Hematopoietic multipotent progenitor cell (in vitro differentiated cells): ENCODE results near the gene ANKH. TPM values are rescaled to one million over a fixed set of nuclear protein-coding genes. Genes with fewer than 3 reads are reported as not detected.
"Not testable (repeated sequence)": the region's sequence is repeated elsewhere in the genome, so short reads cannot be mapped to it uniquely, and the experiment has no call there.

Source experiments
- DNase-seq, 3 donors: peaks; one replicate each; pipeline ENCODE4 v3.0.0-alpha.2; 2011 to 2015; ENCODE audit warnings: low read depth in 2 of 3, low spot score in 2 of 3
- total RNA-seq: library from RNA; depleted of rRNA; stranded (reverse); fragments of >200 nt; gene quantifications from one replicate; pipeline ENCODE4 v1.2.3, GENCODE V29; 2012

ANKH gene
- total RNA-seq, 1 donor: 14.0 TPM

DNA sequence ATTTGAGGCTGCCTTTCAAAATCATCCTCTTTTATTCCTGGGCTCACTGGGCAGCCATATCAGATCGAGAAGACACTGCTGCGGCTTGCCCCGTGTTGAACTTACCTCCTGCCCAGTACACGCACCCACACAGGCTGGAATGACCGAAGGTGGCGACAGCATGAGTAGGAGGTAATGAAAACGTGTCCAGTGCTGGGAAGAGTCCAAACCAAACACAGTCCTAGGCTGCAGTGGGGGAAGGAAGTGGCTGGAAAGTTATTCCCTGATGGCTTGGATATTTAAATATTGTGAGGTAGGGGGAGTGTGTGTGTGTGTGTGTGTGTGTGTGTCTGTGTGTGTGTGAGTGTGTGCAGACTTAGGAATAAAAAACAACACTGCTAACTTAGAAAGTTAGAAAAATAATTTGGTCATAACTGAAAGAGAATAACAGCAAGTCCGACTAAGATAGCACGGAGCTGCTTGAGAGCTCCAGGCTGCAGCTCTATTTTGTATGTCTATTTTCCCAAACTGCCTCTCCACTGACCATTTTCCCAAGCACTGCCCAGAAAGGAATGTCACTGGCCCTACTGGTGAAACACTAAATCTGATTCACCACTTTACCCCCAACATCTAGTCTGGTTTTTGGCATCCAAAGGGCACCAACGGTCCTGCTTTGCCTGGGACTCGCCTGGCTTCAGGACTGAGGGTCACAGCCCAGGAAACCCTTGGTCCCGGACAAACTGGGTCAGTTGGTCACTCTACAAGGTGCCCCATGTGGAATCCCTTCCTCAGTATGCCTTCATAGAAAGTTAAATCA, 41.2 kb downstream of the ANKH start:
- no peak for DNase-seq

DNA sequence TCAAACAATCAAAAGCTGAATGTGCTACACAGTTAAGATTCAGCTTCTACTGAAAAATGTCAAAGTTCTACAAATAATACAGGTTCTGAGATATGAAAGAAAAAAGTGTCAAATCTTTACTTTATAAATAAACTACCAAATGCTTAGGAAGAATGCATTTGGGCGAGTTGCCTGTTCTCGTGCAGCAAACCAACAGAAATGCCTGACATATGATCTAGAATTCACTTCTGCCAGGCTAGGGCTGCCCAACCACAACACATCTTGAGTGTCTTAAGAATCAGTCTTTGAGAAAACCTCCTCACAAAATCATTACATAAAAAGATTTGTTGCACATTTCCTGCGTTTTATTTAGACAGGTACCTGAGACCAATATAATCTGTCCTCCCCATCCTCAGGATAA, 42.2 kb downstream of the ANKH start:
- no peak for DNase-seq

DNA sequence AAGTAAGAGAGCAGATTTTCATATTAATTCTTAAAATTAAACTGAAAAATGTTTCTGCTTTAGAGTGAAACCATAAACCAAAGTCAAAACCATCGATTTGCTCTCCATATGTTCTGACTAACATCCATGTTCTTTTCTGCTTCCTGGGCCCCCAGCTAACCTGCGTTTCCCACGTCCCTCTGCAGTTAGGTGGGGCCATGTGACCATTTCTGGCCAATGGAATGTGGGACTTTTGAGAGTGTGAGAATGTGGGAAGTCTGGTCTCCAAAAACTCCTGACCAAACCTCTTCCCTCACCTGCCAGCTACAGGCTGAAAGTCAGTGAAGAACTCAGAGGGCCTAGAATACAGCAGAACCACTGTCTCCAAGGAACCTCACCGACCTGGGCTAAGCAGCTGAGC, 44.9 kb downstream of the ANKH start:
- DNase-seq: no peak

DNA sequence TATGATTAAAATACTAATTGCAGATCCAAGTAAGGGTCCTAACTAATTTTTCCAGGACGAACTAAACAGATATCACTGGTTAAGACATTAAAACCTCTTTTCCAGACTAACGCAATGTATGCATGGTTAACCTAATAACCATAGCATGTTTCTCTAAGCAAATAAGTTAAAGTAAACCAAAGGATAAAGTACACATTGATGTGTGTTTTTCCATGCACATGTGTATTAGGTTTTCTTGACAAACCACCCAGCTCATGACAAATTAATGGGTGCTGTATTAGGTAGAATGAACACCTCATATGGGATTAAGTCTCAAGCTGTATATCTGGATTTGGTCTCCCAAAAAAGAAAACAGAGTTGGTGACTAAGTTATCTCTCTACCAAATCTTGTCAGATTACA, 45.6 kb downstream of the ANKH start:
- no peak for DNase-seq

DNA sequence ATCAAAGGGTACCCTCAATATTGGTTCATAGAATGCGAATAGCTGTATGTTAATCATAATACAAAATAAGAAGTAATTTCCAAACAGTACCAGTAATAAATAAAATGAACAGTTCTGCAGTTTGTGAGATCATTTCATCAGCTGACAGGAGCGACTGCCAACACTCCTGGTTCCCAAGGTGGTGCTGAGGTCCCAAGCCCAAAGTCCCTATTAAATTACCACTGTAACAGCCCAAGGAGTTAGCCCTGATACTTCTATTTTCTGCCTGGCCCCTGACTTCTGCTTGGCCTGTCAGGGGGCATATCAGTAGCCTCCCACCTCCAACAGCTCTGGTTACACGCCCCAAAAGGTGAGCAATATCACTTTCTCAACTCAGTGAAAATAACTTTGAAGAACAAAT, 47.1 kb downstream of the ANKH start:
- DNase-seq: no peak

DNA sequence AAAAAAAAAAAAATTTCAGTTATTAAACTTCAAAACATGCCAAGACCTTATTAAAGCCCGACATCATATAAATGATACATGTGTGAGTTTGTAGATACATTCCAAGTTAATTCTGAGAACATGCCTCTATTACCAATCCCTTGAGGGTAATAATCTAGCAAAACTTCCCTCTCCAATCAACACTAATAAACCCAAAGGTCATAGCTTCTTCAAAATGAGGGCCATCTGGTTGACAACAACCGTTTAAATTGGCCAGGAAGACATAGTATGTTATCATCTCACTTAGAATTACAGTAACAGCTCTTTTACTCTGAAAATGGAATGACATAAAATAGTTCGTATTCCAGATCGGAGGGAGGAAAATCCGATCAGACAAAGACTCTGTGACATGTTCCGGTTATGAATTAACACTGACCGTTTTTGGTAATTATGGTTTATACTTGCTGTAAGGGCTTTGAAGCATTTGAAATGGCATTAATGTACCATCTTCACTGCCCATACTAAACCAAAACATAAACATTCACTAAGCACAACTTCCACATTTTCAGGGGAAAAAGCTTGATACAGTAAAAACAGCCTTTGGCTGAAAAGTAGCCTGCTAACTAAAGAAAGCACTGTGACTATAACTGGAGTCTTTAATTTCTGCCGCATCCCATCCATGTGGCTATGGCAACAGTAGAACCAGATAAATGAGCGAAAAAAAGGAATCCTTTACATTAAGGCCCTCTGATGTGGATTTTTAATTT, 50.3 kb downstream of the ANKH start:
- DNase-seq: no peak

DNA sequence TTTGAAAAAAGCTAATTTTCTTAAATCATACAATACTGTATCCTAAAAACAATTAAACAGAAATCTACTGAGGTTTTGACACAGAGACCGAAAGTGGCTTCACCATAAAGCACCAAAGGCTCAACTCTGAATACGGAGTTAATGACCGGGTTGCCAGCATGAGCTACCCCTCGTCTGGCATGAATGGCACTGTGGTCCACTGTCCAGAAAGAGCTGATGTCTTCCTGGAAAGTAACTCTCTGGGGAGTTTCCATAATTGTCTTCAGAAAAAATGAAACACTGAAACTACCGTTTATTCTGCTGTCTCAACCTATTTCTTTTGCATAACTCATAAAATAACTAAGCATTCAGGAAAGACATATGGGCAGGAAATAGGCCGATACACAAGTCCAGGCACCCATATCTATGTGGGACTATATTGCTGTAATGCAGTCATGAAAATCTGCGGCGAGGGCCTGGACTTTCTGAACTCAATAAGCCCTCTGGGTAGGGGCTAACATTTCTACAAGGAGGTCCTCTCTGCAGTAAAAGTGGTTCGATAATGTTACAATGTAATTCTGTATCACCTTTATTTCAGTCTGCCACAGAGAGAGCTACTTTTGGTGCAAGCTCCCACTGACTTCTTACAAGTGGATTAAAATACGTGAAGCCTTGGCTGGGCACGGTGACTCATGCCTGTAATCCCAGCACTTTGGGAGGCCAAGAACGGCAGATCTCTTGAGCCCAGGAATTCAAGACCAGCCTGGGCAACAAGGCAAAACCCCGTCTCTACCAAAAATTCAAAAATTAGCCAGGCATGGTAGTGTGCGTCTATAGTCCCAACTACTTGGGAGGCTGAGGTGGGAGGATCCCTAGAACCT, 52.4 kb downstream of the ANKH start:
- DNase-seq: no peak

DNA sequence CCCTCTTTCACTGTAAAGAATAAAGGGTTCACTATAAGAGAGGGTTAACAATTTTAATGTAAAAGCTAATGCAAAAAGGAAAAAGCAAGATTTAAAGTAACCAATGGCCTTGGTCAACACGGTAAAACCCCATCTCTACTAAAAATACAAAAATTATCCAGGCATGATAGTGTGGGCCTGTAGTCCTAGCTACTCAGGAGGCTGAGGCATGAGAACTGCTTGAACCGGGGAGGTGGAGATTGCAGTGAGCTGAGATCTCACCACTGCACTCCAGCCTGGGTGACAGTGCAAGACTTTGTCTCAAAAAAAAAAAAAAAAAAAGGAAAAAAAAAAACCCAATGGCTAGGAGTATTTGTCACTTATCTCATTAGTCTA, 53.8 kb downstream of the ANKH start:
- not testable (repeated sequence) for DNase-seq

DNA sequence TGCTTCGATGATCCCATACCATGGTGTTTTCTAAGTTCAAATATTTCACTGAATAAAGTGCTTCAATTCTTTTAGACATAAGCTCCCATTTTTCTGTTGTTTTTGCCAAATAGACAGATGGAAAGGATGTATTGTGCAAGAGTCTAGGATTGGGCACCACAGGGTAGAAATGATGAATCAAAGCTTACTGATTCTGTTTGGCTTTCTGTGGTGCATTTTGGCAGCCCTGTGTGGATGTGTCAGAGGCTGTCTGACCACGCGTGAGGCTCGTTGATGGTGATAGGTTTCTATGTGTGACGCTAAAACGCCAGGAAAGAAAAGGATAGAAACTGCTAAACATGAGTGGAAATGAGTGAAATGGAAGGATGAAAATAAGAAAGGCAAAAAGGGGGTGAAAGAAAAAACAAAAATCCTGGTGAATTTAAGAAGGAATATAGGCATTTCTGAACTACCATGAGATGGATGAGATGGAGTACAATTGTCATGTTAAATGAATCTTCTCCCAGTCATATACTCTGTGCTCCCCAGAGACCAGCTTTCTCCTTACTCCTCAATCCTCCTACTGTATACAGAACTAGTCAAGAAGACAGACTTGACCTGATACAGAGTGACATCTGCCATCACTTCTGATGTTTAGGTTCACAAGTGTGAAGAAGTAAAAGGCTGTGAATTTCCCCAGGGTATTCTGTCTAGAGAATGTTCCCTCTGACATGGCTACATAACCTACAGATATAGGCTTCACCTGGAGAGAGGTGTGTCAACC, 54.4 kb downstream of the ANKH start:
- no peak for DNase-seq

DNA sequence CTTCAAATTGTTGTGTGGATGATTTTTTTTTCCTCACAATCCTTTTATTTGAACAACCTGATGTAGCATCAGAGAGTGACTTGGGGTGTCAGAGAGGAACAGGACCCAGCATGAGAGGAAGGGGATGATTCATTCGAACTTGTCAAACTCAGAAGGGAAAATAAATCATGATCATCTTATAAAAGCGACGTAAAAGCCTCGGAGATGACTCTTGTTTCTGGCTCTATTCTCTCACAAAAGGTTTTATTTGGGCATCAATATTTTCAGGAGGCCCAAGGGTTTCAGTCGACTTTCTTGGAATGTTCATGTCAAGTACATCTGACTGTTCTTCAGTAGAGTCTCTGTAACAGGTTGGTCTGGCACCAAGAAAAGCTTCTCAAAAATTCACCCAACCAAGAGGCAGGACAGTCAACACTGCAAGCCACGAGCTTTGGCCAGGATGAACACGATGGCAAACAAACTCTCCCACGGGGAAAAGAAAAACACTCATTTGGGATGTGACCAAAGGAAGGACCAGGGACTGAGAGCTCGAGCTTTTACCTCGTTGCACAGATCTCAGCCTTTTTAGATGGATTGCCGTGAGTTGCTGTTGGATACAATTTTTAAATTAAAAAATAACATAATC, 55.1 kb downstream of the ANKH start:
- DNase-seq: no peak

DNA sequence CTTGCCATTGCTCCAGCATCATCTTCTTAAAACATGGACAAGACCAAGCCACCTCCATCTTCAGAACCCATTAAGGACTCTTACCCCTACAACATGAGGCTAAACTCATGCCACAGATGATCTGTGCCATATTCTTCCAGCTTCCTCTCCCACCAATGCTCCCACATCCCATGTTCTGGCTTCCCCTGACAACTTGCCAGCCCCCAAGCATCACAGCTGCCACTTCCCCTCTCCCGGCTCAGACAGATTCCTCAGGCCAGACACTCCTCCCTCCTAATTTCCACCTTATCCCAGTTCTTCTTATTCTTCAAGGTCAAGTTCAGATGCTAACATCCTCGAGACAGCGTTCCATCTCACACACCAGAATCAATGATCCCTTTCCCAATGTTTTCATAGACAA, 57.8 kb downstream of the ANKH start:
- DNase-seq: no peak

DNA sequence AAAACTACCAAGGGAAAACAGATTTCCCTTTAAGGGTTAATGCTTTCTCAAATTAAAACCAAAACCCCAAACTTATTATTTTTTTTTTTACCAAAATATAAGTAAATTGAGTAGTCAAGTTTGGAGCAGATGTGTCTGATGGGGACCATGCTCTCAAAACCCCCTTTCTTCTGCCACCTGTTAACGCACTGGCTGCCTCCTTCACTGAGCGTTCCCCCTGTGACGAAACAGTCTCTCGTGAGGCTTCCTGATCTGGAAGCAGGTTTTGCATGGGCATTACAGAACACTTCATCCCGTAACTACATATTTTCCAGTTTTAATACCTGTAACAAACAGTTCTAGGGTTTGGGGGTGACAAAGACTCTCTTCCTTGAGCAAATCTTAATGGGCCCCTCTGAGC, 59.4 kb downstream of the ANKH start:
- DNase-seq: no peak

DNA sequence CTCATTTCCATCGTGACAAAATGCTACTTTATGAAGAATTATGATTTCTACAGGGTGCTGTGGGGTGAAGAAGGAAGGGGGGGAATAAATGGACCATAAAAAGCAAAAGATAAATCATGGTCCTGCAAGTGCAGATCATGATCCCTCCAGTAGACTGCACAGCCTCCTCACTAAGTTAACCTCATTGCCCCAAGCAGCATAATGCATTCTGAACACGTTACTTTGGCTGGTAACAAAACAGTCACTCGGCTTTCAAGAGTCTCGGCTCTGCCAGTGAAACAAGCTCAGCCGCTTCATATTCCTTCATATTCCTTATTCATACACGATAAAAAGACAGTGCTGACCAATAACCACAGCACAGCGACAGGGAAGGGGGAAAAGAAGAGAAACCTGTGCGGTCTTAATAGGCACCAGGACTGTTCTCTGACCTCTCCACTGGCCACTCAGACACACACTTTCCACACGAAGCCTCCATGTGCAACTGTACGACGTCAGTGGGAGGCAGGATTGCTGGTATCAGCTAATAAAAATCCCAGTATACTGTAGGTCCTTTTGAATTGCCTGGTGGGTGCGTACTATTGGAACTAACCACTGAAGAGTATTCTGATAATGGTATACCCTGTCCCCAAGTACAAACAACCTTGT, 60.5 kb downstream of the ANKH start:
- DNase-seq: no peak

DNA sequence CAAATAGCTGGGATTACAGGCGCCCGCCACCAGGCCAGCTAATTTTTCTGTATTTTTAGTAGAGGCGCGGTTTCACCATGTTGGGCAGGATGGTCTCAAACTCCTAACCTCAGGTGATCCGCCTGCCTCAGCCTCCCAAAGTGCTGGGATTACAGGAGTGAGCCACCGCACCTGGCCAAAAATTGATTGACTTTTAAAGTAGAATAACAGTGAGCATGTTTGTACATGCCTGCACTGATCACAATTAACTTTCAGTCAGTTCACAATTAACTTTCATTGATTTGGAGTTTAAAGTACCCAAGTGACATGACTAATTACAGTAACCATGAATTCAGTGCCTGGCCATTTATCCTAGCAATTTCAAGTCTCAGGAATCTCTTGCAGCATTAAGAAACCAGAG, 61.3 kb downstream of the ANKH start:
- DNase-seq: no peak

DNA sequence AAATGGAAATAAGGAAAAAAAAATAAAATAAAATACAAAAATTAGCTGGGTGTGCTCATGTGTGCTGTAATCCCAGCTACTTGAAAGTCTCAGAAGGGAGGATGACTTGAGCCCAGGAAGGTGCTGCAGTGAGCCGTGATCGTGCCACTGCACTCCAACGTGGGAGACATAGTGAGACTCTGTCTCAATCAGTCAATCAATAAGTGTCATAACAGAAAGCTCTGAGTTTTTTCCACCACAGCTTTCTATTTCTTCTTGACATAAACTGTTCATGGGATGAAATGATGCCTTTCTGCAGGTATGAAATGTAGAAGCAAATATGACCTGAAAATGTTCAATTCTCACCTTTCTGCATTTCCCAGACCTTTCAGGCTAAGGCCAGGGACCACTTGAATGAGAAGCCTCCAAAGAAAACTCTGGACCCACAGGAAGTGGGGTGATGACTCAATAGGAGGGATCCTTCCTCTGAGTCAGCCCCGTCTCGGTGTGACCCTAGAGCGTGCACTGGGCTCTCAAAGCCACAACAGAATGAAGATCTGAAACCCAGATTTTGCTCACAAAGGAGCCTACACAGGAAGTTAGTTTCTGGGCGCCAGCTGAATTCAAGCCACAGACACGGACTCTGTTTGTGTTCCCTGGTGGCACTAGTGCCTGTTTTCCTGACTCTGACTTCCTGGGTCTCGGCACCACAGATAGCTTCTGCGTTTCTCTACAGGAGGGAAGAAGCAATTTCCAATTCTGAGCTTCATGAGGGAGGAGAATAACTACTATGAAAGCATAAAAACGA, 62.0 kb downstream of the ANKH start:
- DNase-seq: peak; percentile 28 to 80 (median 68)

DNA sequence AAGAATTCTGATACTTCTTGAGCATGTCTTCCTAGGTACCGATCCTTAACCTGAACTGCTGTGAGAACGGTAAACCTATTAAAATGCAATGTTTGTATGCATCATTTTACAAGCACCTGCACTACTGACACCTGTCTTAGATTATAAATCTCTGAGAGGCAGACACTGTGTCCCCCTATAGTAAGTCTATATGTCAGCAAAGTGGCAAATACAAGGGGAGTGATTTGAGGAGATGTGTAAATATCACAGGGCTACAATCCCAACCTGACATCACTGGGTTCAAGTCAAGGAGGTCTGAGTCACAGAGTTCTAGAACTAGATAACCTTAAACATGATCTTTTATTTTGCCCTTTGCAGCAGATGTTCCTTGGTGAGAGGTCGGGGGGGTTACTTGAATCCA, 64.1 kb downstream of the ANKH start:
- no peak for DNase-seq

DNA sequence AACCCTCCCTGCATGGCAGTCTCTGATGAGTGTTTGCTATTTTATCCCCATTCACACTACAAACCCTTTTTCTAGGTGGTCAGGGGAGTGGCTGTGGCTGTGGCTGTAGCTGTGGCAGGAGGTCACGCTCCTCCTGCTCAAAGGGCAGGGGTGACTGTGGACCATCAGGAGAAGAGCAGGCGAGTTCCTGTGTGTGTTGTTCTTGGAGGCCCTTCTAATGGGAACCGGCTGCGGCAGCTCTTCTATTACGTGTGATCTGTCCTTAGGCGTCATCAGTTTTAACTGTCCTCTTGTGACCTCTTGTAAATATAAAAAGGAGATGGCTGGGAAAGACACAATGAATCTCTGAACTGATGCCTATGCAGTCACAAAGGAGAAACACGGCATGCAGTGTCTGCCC, 65.1 kb downstream of the ANKH start:
- no peak for DNase-seq

DNA sequence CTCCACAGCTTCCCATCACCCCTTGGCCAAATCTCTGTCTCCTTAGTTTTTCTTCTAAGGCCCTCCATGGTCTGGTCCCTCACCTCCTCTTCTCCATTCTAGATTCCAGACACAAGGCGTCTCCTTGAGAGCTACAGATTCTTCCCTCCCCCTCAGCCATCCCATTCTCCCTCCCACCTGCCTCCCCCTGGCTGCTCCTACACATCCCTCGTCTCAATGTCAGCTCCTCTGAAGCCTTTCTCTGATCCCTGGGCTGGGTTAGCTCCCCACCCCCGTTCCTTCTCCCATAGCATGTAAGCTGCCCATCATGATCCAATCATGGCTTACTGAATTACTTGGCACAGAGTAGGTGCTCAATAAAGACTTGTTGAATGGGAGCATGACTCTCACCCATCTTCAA, 69.0 kb downstream of the ANKH start:
- no peak for DNase-seq

DNA sequence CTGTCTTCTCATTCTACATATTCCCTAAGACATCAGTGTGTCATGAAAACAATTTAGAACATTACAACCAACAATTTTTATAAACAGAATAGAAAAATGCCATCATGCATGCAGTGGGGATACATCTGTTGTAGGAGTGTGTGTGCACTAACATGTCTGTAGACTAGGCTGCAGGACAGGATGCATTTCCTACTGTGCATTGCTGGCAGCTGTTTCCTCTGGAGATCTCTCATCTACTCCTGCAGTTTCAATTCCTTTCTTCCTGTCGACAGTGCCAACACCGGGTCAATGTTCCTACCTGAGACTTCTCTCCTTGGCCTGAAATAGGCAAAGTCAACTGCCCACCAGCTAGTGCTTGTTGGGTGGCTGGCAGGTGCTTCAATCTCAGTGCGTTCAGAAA, 69.8 kb downstream of the ANKH start:
- DNase-seq: no peak
